GM12892 (cell line): ENCODE results near the gene APLF.

Experiments
- POLR2A ChIP-seq: IDR thresholded peaks from 2 replicates; pipeline ENCODE4 v1.6.1; 2011; ENCODE audit warnings: low read depth, low read length, control low read depth
- POLR2AphosphoS5 ChIP-seq: IDR thresholded peaks from 2 replicates; pipeline ENCODE4 v1.6.1; 2011; ENCODE audit warnings: low read depth, low read length, control low read depth
- TAF1 ChIP-seq: IDR thresholded peaks from 2 replicates; pipeline ENCODE4 v1.6.1; 2011; ENCODE audit warnings: low read depth, mild to moderate bottlenecking, control low read depth, low read length, borderline replicate concordance

- TF ChIP-seq POLR2A (0 out of 2 replicates have a peak, but pooled peaks have one; percentile 6), TAF1 (no peak), POLR2AphosphoS5 (peak; percentile 54; the same call in 1 of the 2 replicates)
Observed at GRCh38 chr2:68426848-68427579, 40.4 kb upstream of the APLF start.
